ENCODE data around the gene PPP1CC.
"Not testable (repeated sequence)": the region's sequence is repeated elsewhere in the genome, so short reads cannot be mapped to it uniquely, and the experiment has no call there.

Gene PPP1CC

GRCh38 chr12:110750784-110751461 lies 8.2 kb upstream of the PPP1CC start:
- DNase-seq: no peak

- no peak for DNase-seq
These were observed 3.9 kb upstream of the PPP1CC start for GRCh38 chr12:110746550-110746949.

GRCh38 chr12:110745542-110746284 lies 3.0 kb upstream of the PPP1CC start:
- peak; percentile 35 for DNase-seq

- peak; percentile 38 for DNase-seq
These were observed 2.0 kb upstream of the PPP1CC start for GRCh38 chr12:110744601-110745264.

GRCh38 chr12:110744151-110744571 lies 1.5 kb upstream of the PPP1CC start:
- no peak for DNase-seq

GRCh38 chr12:110743571-110744093 lies 941 bp upstream of the PPP1CC start:
- DNase-seq: peak; percentile 33

- peak; percentile 37 for DNase-seq
These were observed 484 bp downstream of the PPP1CC start for GRCh38 chr12:110742096-110742717.

- DNase-seq: peak; percentile 78
These were observed 1.2 kb downstream of the PPP1CC start for GRCh38 chr12:110741341-110742095.

- no peak for DNase-seq
These were observed 2.8 kb downstream of the PPP1CC start for GRCh38 chr12:110739894-110740293.

GRCh38 chr12:110739488-110739887 lies 3.2 kb downstream of the PPP1CC start:
- no peak for DNase-seq

GRCh38 chr12:110737532-110737931 lies 5.2 kb downstream of the PPP1CC start:
- DNase-seq: no peak

GRCh38 chr12:110737016-110737415 lies 5.7 kb downstream of the PPP1CC start:
- DNase-seq: not testable (repeated sequence)

GRCh38 chr12:110733900-110734299 lies 8.8 kb downstream of the PPP1CC start:
- DNase-seq: no peak

GRCh38 chr12:110733089-110733715 lies 9.5 kb downstream of the PPP1CC start:
- no peak for DNase-seq

GRCh38 chr12:110732572-110732971 lies 10.1 kb downstream of the PPP1CC start:
- no peak for DNase-seq

- DNase-seq: no peak
These were observed 11.2 kb downstream of the PPP1CC start for GRCh38 chr12:110731479-110731878.

GRCh38 chr12:110728628-110729027 lies 14.1 kb downstream of the PPP1CC start:
- DNase-seq: no peak

- DNase-seq: no peak
These were observed 15.9 kb downstream of the PPP1CC start for GRCh38 chr12:110726708-110727369.

GRCh38 chr12:110726028-110726427 lies 16.7 kb downstream of the PPP1CC start:
- no peak for DNase-seq

GRCh38 chr12:110725267-110725666 lies 17.4 kb downstream of the PPP1CC start:
- no peak for DNase-seq

GRCh38 chr12:110722892-110723291 lies 19.8 kb downstream of the PPP1CC start:
- DNase-seq: not testable (repeated sequence)

Data from hematopoietic multipotent progenitor cell treated with erythropoietin and hydrocortisone succinate and interleukin-3 and kit ligand, for 6 days (in vitro differentiated cells).